Measurements from ENCODE around the gene LRFN4.

The LRFN4 gene

DNA sequence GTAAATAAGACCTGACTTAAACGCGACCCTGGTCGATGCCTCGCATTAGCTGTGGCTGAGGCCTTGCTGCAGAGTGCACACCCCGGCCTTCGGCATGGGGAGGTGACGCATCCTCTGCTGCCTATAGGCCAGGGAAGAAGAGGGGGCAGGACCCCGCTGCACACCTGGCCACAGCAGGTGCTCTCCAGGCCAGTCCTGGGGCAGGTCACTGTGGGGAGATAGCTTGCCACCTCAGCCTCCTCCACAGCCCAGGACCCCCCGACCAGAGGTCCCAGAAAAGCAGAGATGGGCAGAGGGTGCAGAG lies 12.7 kb downstream of the LRFN4 start:
- DNase-seq (ENCODE audit: low spot score), result no peak
- TF ChIP-seq, protein P1, sequence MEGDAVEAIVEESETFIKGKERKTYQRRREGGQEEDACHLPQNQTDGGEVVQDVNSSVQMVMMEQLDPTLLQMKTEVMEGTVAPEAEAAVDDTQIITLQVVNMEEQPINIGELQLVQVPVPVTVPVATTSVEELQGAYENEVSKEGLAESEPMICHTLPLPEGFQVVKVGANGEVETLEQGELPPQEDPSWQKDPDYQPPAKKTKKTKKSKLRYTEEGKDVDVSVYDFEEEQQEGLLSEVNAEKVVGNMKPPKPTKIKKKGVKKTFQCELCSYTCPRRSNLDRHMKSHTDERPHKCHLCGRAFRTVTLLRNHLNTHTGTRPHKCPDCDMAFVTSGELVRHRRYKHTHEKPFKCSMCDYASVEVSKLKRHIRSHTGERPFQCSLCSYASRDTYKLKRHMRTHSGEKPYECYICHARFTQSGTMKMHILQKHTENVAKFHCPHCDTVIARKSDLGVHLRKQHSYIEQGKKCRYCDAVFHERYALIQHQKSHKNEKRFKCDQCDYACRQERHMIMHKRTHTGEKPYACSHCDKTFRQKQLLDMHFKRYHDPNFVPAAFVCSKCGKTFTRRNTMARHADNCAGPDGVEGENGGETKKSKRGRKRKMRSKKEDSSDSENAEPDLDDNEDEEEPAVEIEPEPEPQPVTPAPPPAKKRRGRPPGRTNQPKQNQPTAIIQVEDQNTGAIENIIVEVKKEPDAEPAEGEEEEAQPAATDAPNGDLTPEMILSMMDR (IDR thresholded peaks at IDR 0.05; ENCODE audit: extremely low read depth, missing control alignments), result no peak

DNA sequence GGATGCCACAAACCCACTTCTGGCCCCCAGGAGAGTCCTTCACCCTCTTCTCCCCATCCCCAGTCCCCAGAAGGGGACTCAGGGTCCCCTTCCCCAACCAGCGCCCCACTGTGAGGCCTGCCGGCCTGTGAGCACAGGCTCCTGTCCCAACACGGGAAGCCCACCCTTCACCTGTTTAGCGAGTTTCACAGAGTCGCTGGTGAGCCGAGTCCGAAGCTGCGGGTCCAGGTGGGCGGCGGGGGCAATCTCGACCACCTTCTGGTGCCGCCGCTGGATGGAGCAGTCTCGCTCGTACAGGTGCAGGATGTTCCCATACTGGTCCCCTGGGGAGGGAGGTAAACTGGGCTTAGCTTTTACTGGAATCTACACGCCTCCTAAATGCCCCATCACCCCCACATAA lies 13.3 kb downstream of the LRFN4 start:
- DNase-seq (ENCODE audit: low spot score), result no peak
- TF ChIP-seq, protein P1 (IDR thresholded peaks at IDR 0.05; ENCODE audit: extremely low read depth, missing control alignments), result no peak

DNA sequence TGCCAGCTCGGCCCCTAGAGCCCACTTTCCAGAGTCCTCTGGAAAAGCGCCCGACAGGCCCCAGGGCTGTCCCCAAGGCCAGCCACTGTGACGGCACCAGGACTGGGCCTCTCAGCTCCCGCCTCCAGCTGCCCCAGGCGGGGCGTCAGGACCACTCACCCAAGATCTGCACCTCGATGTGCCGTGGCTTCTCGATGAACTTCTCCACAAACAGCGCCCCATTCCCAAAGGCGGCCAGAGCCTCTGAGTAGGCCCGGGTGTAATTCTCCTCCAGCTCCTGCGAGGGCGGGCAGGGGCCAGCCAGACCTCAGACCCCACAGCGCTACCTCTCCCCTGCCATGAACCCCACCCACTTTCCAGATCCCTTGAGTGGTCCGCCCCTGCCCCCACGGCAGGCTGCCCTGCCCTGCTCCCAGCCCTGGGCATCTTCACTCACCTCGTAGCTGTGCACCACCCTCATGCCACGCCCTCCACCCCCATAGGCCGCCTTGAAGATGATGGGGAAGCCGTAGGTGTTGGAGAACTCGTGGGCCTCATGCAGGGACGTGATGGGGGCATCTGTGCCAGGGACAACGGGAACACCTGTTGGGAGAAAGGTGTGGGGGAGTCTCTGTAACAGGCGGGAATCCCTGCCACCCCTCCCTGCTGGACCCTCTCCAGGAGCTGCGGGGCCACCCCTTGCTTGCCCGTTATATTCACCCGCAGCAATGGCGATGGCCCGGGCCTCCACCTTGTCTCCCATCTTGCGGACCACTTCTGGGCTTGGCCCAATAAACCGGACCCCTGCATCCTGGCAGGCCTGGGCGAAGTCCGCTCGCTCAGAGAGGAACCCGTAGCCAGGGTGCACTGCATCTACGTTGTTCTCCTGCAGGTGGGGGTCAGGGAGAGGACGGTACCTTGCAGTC lies 14.0 kb downstream of the LRFN4 start:
- no peak for DNase-seq (ENCODE audit: low spot score)
- TF ChIP-seq, protein P1 (IDR thresholded peaks at IDR 0.05; ENCODE audit: extremely low read depth, missing control alignments), result no peak

DNA sequence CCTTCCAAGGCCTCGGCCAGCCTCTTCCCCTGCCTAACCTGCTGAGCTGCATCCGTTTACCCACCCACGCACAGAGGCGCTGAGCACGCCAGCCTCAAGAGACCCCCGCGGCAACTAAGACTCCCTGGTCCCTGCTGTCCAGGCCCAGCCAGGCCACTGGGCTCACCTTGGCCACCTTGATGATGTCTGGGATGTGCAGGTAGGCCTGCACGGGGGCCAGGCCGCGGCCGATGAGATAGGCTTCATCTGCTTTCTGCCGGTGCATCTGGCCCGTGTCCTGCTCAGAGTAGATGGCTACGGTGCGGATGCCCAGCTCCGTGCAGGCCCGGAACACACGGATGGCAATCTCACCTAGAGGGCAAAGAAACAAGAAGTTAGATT lies 14.6 kb downstream of the LRFN4 start:
- no peak for DNase-seq (ENCODE audit: low spot score)
- TF ChIP-seq, protein P1 (IDR thresholded peaks at IDR 0.05; ENCODE audit: extremely low read depth, missing control alignments), result no peak

DNA sequence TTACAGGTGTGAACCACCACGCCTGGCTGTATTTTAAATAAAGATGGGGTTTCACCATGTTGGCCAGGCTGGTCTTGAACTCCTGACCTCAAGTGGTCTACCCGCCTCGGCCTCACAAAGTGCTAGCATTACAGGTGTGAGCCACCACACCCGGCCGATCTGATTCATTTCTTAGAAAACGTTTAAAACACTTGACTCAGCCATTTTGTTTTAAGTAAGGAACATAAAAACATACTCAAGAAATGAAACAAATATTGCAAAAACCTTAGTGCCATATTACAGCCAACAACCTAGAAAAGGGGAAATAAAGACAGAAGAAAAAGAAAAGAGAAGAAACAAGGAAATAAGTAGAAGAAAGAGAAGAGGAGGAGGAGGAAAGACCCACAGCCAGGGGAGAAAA lies 17.4 kb downstream of the LRFN4 start:
- TF ChIP-seq, protein P1 (IDR thresholded peaks at IDR 0.05; ENCODE audit: extremely low read depth, missing control alignments), result no peak
- DNase-seq (ENCODE audit: low spot score), result no peak

DNA sequence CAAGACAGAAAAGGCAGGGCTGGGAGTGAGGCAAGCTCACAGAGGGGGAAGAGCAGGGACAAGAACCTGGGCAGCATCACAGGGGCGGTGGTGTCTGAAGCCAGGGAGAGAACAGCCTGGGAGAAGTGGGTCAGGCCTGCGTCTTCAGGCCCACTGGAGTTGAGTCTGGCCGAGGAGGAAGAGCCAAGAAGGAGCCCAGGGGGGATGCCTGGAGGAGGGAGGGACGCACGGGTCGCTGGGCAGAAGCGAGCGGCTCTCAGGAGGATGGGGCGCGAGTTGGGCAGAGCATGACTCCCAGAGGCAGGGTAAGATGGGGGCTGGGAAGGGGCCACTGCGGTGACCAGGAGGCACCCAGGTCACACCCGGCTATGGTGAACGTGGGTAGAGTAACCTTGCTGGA lies 18.5 kb downstream of the LRFN4 start:
- DNase-seq (ENCODE audit: low spot score), result no peak
- TF ChIP-seq, protein P1 (IDR thresholded peaks at IDR 0.05; ENCODE audit: extremely low read depth, missing control alignments), result no peak

DNA sequence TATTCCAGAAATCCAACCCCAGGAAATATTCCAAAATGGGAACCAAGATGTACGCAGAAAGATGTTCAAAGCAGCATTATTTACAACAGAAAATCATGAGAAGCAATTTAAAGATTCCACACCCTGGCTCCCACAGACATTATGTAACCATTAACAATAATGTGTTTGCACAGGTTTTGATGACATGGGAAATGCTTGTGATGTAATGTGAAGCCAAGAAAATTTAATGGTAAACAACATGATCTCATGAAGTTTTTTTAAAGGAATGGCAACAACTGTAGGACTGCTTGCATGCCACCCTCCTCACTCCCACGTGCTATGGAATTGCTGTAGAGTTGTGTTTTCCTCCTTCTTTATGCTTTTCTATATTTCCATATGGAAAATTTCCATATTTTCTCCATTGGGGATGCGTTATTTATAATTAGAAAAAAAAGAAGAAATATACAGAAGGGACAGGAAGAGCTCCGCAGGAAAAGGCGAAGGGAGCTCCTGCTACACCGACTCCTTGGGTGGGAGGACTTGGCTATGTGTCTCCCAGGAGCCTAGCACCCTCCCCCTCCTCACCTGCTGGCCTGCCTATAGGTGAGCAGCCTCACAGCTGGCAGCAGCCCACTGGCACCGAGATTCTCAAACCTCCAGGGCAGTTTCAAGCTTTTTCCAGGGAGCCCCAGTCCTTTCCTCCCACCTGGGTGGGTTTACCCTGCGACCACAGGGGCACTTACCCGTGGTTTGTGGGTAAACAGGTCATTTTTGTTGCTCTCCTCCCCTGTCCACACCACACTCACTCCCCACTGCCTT lies 20.9 kb downstream of the LRFN4 start:
- no peak for DNase-seq (ENCODE audit: low spot score)
- TF ChIP-seq, protein P1 (IDR thresholded peaks at IDR 0.05; ENCODE audit: extremely low read depth, missing control alignments), result no peak

Data from GM20000 (cell line).